H1 (cell line): Measurements from ENCODE around the gene ATAD5. TPM values are rescaled to one million over a fixed set of nuclear protein-coding genes. Genes with fewer than 3 reads are reported as not detected.

Experiments used
- CTCF ChIA-PET: fragments of 300-600 bp; sonication (Branson Sonifier 250); formaldehyde crosslinking; loops from one replicate; lab custom pipeline; 2021; ENCODE audit not compliant: partially characterized antibody; lab: Charles Lee
- POLR2A ChIA-PET: fragments of 300-600 bp; sonication (Branson Sonifier 250); formaldehyde crosslinking; loops from one replicate; lab custom pipeline; 2021; ENCODE audit warnings: inconsistent platforms; ENCODE audit not compliant: partially characterized antibody; lab: Charles Lee
- DNase-seq, 2 experiments: peaks; one replicate each; pipeline versions ENCODE4 v3.0.0 to v3.0.0-alpha.2; 2010 to 2022; ENCODE audit warnings: low spot score in 2 of 2, low read depth in 1 of 2, mixed read lengths in 1 of 2
- FAIRE-seq: peaks from 2 replicates; lab custom pipeline; 2011; peaks lifted over from hg19 to GRCh38; lab: Jason Lieb, UNC
- H2AFZ ChIP-seq: 2 replicates; pipeline ENCODE4 v1.8.1; 2012; ENCODE audit warnings: low read length, inconsistent platforms
- H2AK5ac ChIP-seq: 2 replicates; pipeline ENCODE4 v1.6.1; 2013; ENCODE audit warnings: low read depth, low read length
- H2BK120ac ChIP-seq: replicated peaks from 2 replicates; pipeline ENCODE3; 2013; ENCODE audit warnings: low read depth, low read length, inconsistent platforms
- H2BK12ac ChIP-seq: 2 replicates; pipeline ENCODE4 v1.6.1; 2013; ENCODE audit warnings: low read depth, low read length
- H2BK15ac ChIP-seq: 2 replicates; pipeline ENCODE4 v1.6.1; 2013; ENCODE audit warnings: low read length
- H2BK20ac ChIP-seq: 2 replicates; pipeline ENCODE4 v1.6.1; 2013; ENCODE audit warnings: low read length
- H2BK5ac ChIP-seq: 2 replicates; pipeline ENCODE4 v1.6.1; 2013; ENCODE audit warnings: low read depth, low read length
- H3K14ac ChIP-seq: 2 replicates; pipeline ENCODE4 v1.6.1; 2013; ENCODE audit warnings: inconsistent platforms; ENCODE audit not compliant: insufficient read length
- H3K18ac ChIP-seq: 2 replicates; pipeline ENCODE4 v1.6.1; 2013; ENCODE audit warnings: low read length; ENCODE audit errors: extremely low read depth
- H3K23ac ChIP-seq: 2 replicates; pipeline ENCODE4 v1.6.1; 2013; ENCODE audit warnings: inconsistent platforms; ENCODE audit not compliant: insufficient read length
- H3K23me2 ChIP-seq: 2 replicates; pipeline ENCODE4 v1.6.1; 2013; ENCODE audit warnings: low read depth, low read length
- H3K27ac ChIP-seq: 2 replicates; pipeline ENCODE4 v1.6.1; 2011; ENCODE audit warnings: low read depth, low read length, inconsistent platforms
- H3K27me3 ChIP-seq, 4 experiments: replicated peaks in 1 of 4; 1 replicate in 1 of 4; 2 replicates in 3 of 4; pipeline versions ENCODE4 v1.6.1 to v1.8.1; 2011 to 2013; ENCODE audit warnings: low read length in 3 of 4, mild to moderate bottlenecking in 3 of 4, inconsistent platforms in 2 of 4, mixed read lengths in 2 of 4, moderate library complexity in 1 of 4; ENCODE audit not compliant: control insufficient read depth in 3 of 4, insufficient read depth in 3 of 4; ENCODE audit errors: extremely low read depth in 1 of 4
- H3K36me3 ChIP-seq, 4 experiments: 2 replicates each; pipeline versions ENCODE4 v1.6.1 to v1.8.1; 2011 to 2013; ENCODE audit warnings: mild to moderate bottlenecking in 4 of 4, low read length in 3 of 4, moderate library complexity in 2 of 4, control low read depth in 1 of 4, inconsistent platforms in 1 of 4; ENCODE audit not compliant: insufficient read depth in 4 of 4, control insufficient read depth in 2 of 4
- H3K4ac ChIP-seq: replicated peaks from 2 replicates; pipeline ENCODE3; 2013; ENCODE audit warnings: low read length, low read depth, mixed read lengths, inconsistent platforms; ENCODE audit not compliant: insufficient read length
- H3K4me1 ChIP-seq, 4 experiments: replicated peaks in 1 of 4; 1 replicate in 1 of 4; 2 replicates in 3 of 4; pipeline versions ENCODE4 v1.6.1 to v1.8.1; 2011 to 2013; ENCODE audit warnings: low read length in 3 of 4, inconsistent platforms in 2 of 4, mixed read lengths in 1 of 4; ENCODE audit not compliant: insufficient read depth in 4 of 4, control insufficient read depth in 3 of 4
- H3K4me2 ChIP-seq, 2 experiments: 2 replicates each; pipeline versions ENCODE4 v1.6.1 to v1.8.1; 2011 to 2013; ENCODE audit warnings: low read depth in 2 of 2, low read length in 2 of 2, control low read depth in 1 of 2, inconsistent platforms in 1 of 2, mild to moderate bottlenecking in 1 of 2; ENCODE audit not compliant: insufficient read depth in 1 of 2
- H3K4me3 ChIP-seq, 4 experiments: fragments of 200-600, 300-600 bp in 1 of 4; sonication (generic), shearing (Covaris generic), sonication (Bioruptor Twin) in 1 of 4; 2 replicates each; pipeline versions ENCODE4 v1.5.1 to v1.8.1; 2011 to 2016; ENCODE audit warnings: low read length in 4 of 4, low read depth in 3 of 4, control low read depth in 2 of 4, inconsistent platforms in 2 of 4, mild to moderate bottlenecking in 2 of 4, mixed read lengths in 1 of 4, moderate library complexity in 1 of 4; ENCODE audit not compliant: insufficient read depth in 2 of 4; ENCODE audit errors: extremely low read depth in 1 of 4
- H3K56ac ChIP-seq: replicated peaks from 2 replicates; pipeline ENCODE3; 2013; ENCODE audit warnings: low read depth, mild to moderate bottlenecking, mixed read lengths, low read length, inconsistent platforms; ENCODE audit not compliant: insufficient read length
- H3K79me1 ChIP-seq: 2 replicates; pipeline ENCODE4 v1.6.1; 2013; ENCODE audit warnings: low read depth, low read length, control low read depth
- H3K79me2 ChIP-seq, 2 experiments: 2 replicates each; pipeline versions ENCODE4 v1.6.1 to v1.8.1; 2012 to 2013; ENCODE audit warnings: low read length in 2 of 2, mild to moderate bottlenecking in 2 of 2, inconsistent platforms in 1 of 2; ENCODE audit not compliant: insufficient read depth in 2 of 2, control insufficient read depth in 1 of 2
- H3K9ac ChIP-seq, 4 experiments: replicated peaks in 1 of 4; 1 replicate in 1 of 4; 2 replicates in 3 of 4; pipeline versions ENCODE4 v1.6.1 to v1.8.1; 2011 to 2013; ENCODE audit warnings: low read depth in 3 of 4, low read length in 3 of 4, control low read depth in 2 of 4, mild to moderate bottlenecking in 2 of 4, moderate library complexity in 2 of 4, inconsistent platforms in 1 of 4; ENCODE audit errors: extremely low read depth in 1 of 4
- H3K9me3 ChIP-seq, 2 experiments: 2 replicates each; pipeline versions ENCODE4 v1.6.1 to v1.8.1; 2012 to 2013; ENCODE audit warnings: mild to moderate bottlenecking in 2 of 2, moderate library complexity in 2 of 2, control low read depth in 1 of 2, inconsistent platforms in 1 of 2, low read depth in 1 of 2, low read length in 1 of 2, mixed read lengths in 1 of 2; ENCODE audit not compliant: insufficient read depth in 2 of 2
- H4K20me1 ChIP-seq, 2 experiments: replicated peaks in 1 of 2; 2 replicates each; pipeline versions ENCODE3 to v1.8.1; 2011 to 2013; ENCODE audit warnings: inconsistent platforms in 2 of 2, low read length in 2 of 2, mild to moderate bottlenecking in 1 of 2; ENCODE audit not compliant: insufficient read depth in 2 of 2, control insufficient read depth in 1 of 2
- H4K5ac ChIP-seq: 2 replicates; pipeline ENCODE4 v1.6.1; 2013; ENCODE audit warnings: low read length, low read depth, mixed read lengths, inconsistent platforms; ENCODE audit not compliant: insufficient read length
- H4K8ac ChIP-seq: 2 replicates; pipeline ENCODE4 v1.8.0; 2013; ENCODE audit warnings: mild to moderate bottlenecking, moderate library complexity, low read length, inconsistent platforms; ENCODE audit not compliant: insufficient read depth; ENCODE audit errors: extremely low read depth
- H4K91ac ChIP-seq: replicated peaks from 2 replicates; pipeline ENCODE3; 2013; ENCODE audit warnings: low read length, mixed read lengths, inconsistent platforms; ENCODE audit not compliant: insufficient read length
- ATF3 ChIP-seq: IDR thresholded peaks from 2 replicates; pipeline ENCODE4 v1.6.1; 2011; ENCODE audit warnings: low read depth, mild to moderate bottlenecking, low read length; ENCODE audit not compliant: insufficient read depth
- CHD2 ChIP-seq: IDR thresholded peaks from 2 replicates; pipeline ENCODE4 v1.6.1; 2012; ENCODE audit warnings: low read length, improper control_type of control experiment
- CTBP2 ChIP-seq: IDR thresholded peaks from 2 replicates; pipeline ENCODE4 v1.7.0; 2011; ENCODE audit warnings: borderline replicate concordance, mild to moderate bottlenecking, moderate library complexity, mixed read lengths, low read length; ENCODE audit not compliant: insufficient read depth, insufficient read length
- E2F6 ChIP-seq: IDR thresholded peaks from 2 replicates; pipeline ENCODE4 v1.6.1; 2012; ENCODE audit warnings: inconsistent platforms
- EGR1 ChIP-seq: IDR thresholded peaks from 2 replicates; pipeline ENCODE4 v1.6.1; 2011; ENCODE audit warnings: low read depth, low read length, borderline replicate concordance
- EZH2 ChIP-seq: fragments of 200-600 bp; sonication (generic); IDR thresholded peaks from 2 replicates; pipeline ENCODE4 v1.7.1; 2012; ENCODE audit warnings: low read depth, mild to moderate bottlenecking, moderate library complexity, low read length, inconsistent platforms; ENCODE audit not compliant: severe bottlenecking
- GTF2F1 ChIP-seq: IDR thresholded peaks from 2 replicates; pipeline ENCODE4 v1.6.1; 2012; ENCODE audit warnings: low read depth, low read length, improper control_type of control experiment, borderline replicate concordance
- NRF1 ChIP-seq: IDR thresholded peaks from 2 replicates; pipeline ENCODE4 v1.6.1; 2011; ENCODE audit warnings: mild to moderate bottlenecking, low read depth, low read length, improper control_type of control experiment
- POLR2A ChIP-seq, 2 experiments: IDR thresholded peaks; 1 replicate in 1 of 2; 2 replicates in 1 of 2; pipeline ENCODE4 v1.6.1; 2011; ENCODE audit warnings: low read depth in 2 of 2, low read length in 2 of 2, mild to moderate bottlenecking in 2 of 2; ENCODE audit errors: control extremely low read depth in 1 of 2
- RBBP5 ChIP-seq: IDR thresholded peaks from 2 replicates; pipeline ENCODE4 v1.7.1; 2012; ENCODE audit warnings: low read depth, mild to moderate bottlenecking, inconsistent platforms, low read length, moderate library complexity, borderline replicate concordance
- TCF12 ChIP-seq: IDR thresholded peaks from 2 replicates; pipeline ENCODE4 v1.6.1; 2011; ENCODE audit warnings: low read depth, mild to moderate bottlenecking, low read length
- USF2 ChIP-seq: IDR thresholded peaks from 2 replicates; pipeline ENCODE4 v1.6.1; 2011; ENCODE audit warnings: low read length, improper control_type of control experiment
- polyA plus RNA-seq, 7 experiments: library from polyadenylated mRNA; depleted of rRNA in 3 of 7; stranded (reverse) in 5 of 7; unstranded in 2 of 7; fragments of >200 nt in 5 of 7; fragments of 200-250 nt in 2 of 7; gene quantifications; 1 replicate in 5 of 7; 2 replicates in 1 of 7; 4 replicates in 1 of 7; pipeline versions ENCODE4 v1.2.1 to v1.2.3, GENCODE V29; 2011 to 2013; ENCODE audit warnings: missing spikeins in 2 of 7, mixed read lengths in 2 of 7
- total RNA-seq: library from RNA; stranded (reverse); fragmentation: NEBNext Ultra II Directional; extraction: Animal tissue kit (Norgen Biotek cat#: 25700); gene quantifications from 2 replicates; pipeline ENCODE4 v1.2.1, GENCODE V29; 2021

The ATAD5 gene
- total and polyA plus RNA-seq, 2 of the 8 experiments (the other 6 are each of a cell fraction or from before 2014, with no cell fraction given) = 3.5 to 30.0 TPM

- Histone ChIP-seq H2BK15ac (no peak overlapping the region), H4K5ac (no peak overlapping the region), H3K4me1 (no peaks in the 10 kb centered on the region), H3K79me2 (no peaks in the 10 kb centered on the region), H3K4me3 (no peak overlapping the region), H3K9ac (no peak overlapping the region), H3K27ac (no peak overlapping the region), H3K56ac (no peak overlapping the region), H3K9me3 (no peaks in the 10 kb centered on the region), H3K4me2 (no peak overlapping the region), H2BK120ac (no peak overlapping the region), H3K14ac (no peak overlapping the region), H4K20me1 (no peaks in the 10 kb centered on the region), H4K8ac (no peak overlapping the region), H4K91ac (no peak overlapping the region), H2BK5ac (no peak overlapping the region), H3K4ac (no peak overlapping the region), H3K27me3 (no peaks in the 10 kb centered on the region), H3K79me1 (no peaks in the 10 kb centered on the region), H2BK20ac (no peak overlapping the region), H2AK5ac (no peak overlapping the region), H3K23me2 (no peaks in the 10 kb centered on the region), H3K23ac (no peak overlapping the region), H2BK12ac (no peak overlapping the region), H3K36me3 (no peaks in the 10 kb centered on the region), H3K18ac (no peak overlapping the region), H2AFZ (no peak overlapping the region)
- DNase-seq = no peak
- POLR2A ChIA-PET = no interaction called here
- no peak for FAIRE-seq
- CTCF ChIA-PET = no interaction called here
- TF ChIP-seq TCF12 = no peak
- TF ChIP-seq E2F6 = no peak
- no peak for TF ChIP-seq CTBP2
- no peak for TF ChIP-seq ATF3
- no peak for TF ChIP-seq NRF1
- TF ChIP-seq EGR1 = no peak
- TF ChIP-seq CHD2 = no peak
- TF ChIP-seq USF2 = no peak
- TF ChIP-seq EZH2 = no peak
- TF ChIP-seq GTF2F1 = no peak
- no peak for TF ChIP-seq RBBP5
- no peak for TF ChIP-seq POLR2A (IDR thresholded peaks at IDR 0.05; ENCODE audit: control extremely low read depth in 1 of 2, low read depth in 2 of 2, low read length in 2 of 2)
Measured at GRCh38 chr17:30913955-30914354, 82.2 kb downstream of the ATAD5 start.
